Measurements from ENCODE around the gene LRFN3. TPM values are rescaled to one million over a fixed set of nuclear protein-coding genes. Genes with fewer than 3 reads are reported as not detected.

LRFN3 gene
- total and polyA plus RNA-seq, 2 of the 13 experiments (the other 11 are each of a cell fraction or from before 2014, with no cell fraction given), result 0.74 to 1.6 TPM

DNA sequence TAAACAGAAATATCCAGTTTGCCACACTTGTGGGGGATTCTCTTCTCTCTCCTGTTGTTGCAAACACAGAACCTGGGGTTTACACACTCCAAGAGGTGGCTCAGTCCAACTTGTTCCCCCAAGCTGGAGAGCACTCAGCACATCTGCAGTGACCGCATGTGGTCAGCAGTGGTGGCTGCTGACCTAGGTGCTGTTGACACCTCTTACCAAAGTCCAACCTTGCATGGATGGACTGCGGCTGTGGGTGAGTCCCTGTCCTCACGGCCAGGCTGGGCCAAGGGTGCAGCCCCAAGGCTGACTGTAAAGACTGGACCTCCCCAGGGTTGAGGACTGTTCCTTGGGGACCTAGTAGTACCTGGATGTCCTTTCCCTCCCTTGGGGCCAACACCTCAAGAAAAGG is 6.1 kb downstream of the LRFN3 start (continued):
- TF ChIP-seq MXI1 (IDR thresholded peaks at IDR 0.05; ENCODE audit: borderline replicate concordance, low read depth, low read length) (peak; percentile 22; the same call in 1 of the 3 replicates), MTF1 (CRISPR knock-in tag; IDR thresholded peaks at IDR 0.05) (no peak), ZNF75D (CRISPR knock-in tag; IDR thresholded peaks at IDR 0.05; ENCODE audit: borderline replicate concordance) (no peak), ZNF772 (CRISPR knock-in tag; IDR thresholded peaks at IDR 0.05) (0 out of 2 replicates have a peak, but pooled peaks have one; percentile 28), MXD4 (CRISPR knock-in tag; IDR thresholded peaks at IDR 0.05) (0 out of 2 replicates have a peak, but pooled peaks have one; percentile 57), POGZ (CRISPR knock-in tag; IDR thresholded peaks at IDR 0.05) (0 out of 2 replicates have a peak, but pooled peaks have one; percentile 20), ZBTB49 (CRISPR knock-in tag; IDR thresholded peaks at IDR 0.05; ENCODE audit: borderline replicate concordance) (no peak), LCORL (IDR thresholded peaks at IDR 0.05) (no peak), LCORL (CRISPR knock-in tag; IDR thresholded peaks at IDR 0.05) (peak; percentile 49; the same call in 1 of the 2 replicates), PATZ1 (CRISPR knock-in tag; IDR thresholded peaks at IDR 0.05) (0 out of 2 replicates have a peak, but pooled peaks have one; percentile 30), ZZZ3 (CRISPR knock-in tag; IDR thresholded peaks at IDR 0.05; ENCODE audit: borderline replicate concordance) (no peak), U2AF2 (IDR thresholded peaks at IDR 0.05; ENCODE audit: low read depth, low read length) (no peak), CHCHD3 (CRISPR knock-in tag; IDR thresholded peaks at IDR 0.05) (no peak), ZNF652 (CRISPR knock-in tag; IDR thresholded peaks at IDR 0.05; ENCODE audit: borderline replicate concordance, low read depth) (no peak), NR2F6 (IDR thresholded peaks at IDR 0.05) (no peak), NR2F6 (CRISPR knock-in tag; IDR thresholded peaks at IDR 0.05) (peak; percentile 39; the same call in 1 of the 2 replicates), TBX3 (IDR thresholded peaks at IDR 0.05; ENCODE audit: borderline replicate concordance) (peak; percentile 17; the same call in 1 of the 2 replicates), MAF1 (CRISPR knock-in tag; IDR thresholded peaks at IDR 0.05; ENCODE audit: borderline replicate concordance) (no peak), KDM5B (CRISPR knock-in tag; IDR thresholded peaks at IDR 0.05; ENCODE audit: borderline replicate concordance) (peak; percentile 67; the same call in 1 of the 2 replicates), GATA4 (IDR thresholded peaks at IDR 0.05; ENCODE audit: borderline replicate concordance, low read depth) (no peak), DPF2 (CRISPR knock-in tag; IDR thresholded peaks at IDR 0.05; ENCODE audit: borderline replicate concordance, low read depth) (0 out of 2 replicates have a peak, but pooled peaks have one; percentile 37), FOXO1 (CRISPR knock-in tag; IDR thresholded peaks at IDR 0.05) (peak; percentile 77)
- TF ChIP-seq, protein P1, sequence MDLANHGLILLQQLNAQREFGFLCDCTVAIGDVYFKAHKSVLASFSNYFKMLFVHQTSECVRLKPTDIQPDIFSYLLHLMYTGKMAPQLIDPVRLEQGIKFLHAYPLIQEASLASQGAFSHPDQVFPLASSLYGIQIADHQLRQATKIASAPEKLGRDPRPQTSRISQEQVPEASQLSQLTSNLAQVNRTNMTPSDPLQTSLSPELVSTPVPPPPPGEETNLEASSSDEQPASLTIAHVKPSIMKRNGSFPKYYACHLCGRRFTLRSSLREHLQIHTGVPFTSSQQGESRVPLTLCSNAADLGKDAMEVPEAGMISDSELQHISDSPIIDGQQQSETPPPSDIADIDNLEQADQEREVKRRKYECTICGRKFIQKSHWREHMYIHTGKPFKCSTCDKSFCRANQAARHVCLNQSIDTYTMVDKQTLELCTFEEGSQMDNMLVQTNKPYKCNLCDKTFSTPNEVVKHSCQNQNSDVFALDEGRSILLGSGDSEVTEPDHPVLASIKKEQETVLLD (CRISPR knock-in tag; IDR thresholded peaks at IDR 0.05; ENCODE audit: low read depth), result no peak
- TF ChIP-seq, protein P2, sequence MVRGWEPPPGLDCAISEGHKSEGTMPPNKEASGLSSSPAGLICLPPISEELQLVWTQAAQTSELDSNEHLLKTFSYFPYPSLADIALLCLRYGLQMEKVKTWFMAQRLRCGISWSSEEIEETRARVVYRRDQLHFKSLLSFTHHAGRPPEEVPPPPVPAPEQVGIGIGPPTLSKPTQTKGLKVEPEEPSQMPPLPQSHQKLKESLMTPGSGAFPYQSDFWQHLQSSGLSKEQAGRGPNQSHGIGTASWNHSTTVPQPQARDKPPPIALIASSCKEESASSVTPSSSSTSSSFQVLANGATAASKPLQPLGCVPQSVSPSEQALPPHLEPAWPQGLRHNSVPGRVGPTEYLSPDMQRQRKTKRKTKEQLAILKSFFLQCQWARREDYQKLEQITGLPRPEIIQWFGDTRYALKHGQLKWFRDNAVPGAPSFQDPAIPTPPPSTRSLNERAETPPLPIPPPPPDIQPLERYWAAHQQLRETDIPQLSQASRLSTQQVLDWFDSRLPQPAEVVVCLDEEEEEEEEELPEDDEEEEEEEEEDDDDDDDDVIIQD (CRISPR knock-in tag; IDR thresholded peaks at IDR 0.05; ENCODE audit: low read depth), result 0 out of 2 replicates have a peak, but pooled peaks have one; percentile 23
- TF ChIP-seq, protein P3, sequence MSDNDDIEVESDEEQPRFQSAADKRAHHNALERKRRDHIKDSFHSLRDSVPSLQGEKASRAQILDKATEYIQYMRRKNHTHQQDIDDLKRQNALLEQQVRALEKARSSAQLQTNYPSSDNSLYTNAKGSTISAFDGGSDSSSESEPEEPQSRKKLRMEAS (IDR thresholded peaks at IDR 0.05), result peak; percentile 84

All from HepG2 (cell line).